CD8-positive, alpha-beta memory T cell (primary cell): ENCODE results near the gene TRIM26. TPM values are rescaled to one million over a fixed set of nuclear protein-coding genes. Genes with fewer than 3 reads are reported as not detected.

Experiments used
- CTCF ChIA-PET: fragments of 350-600 bp; sonication (Branson Sonifier 250); formaldehyde crosslinking; loops from one replicate; lab custom pipeline; 2021; ENCODE audit warnings: antibody characterized with exemption; lab: Charles Lee
- POLR2A ChIA-PET: fragments of 350-600 bp; sonication (Branson Sonifier 250); formaldehyde crosslinking; loops from one replicate; lab custom pipeline; 2021; ENCODE audit warnings: antibody characterized with exemption; lab: Charles Lee
- DNase-seq, 5 donors: peaks; one replicate each; pipeline versions ENCODE4 v3.0.0 to v3.0.0-alpha.2; 2020 to 2022; ENCODE audit warnings: mixed read lengths in 1 of 5
- H3K27ac ChIP-seq: one replicate; pipeline ENCODE4 v1.7.0; 2013; ENCODE audit warnings: low read depth, mild to moderate bottlenecking, low read length, moderate library complexity
- H3K27me3 ChIP-seq: 2 replicates; pipeline ENCODE4 v1.7.0; 2013; ENCODE audit warnings: low read length, mild to moderate bottlenecking; ENCODE audit not compliant: insufficient read depth, poor library complexity, severe bottlenecking
- H3K36me3 ChIP-seq: 2 replicates; pipeline ENCODE4 v1.7.0; 2013; ENCODE audit warnings: mild to moderate bottlenecking, low read length, moderate library complexity; ENCODE audit not compliant: insufficient read depth
- H3K4me1 ChIP-seq: 2 replicates; pipeline ENCODE4 v1.7.0; 2013; ENCODE audit warnings: mild to moderate bottlenecking, low read length, moderate library complexity; ENCODE audit not compliant: insufficient read depth
- H3K4me3 ChIP-seq: 2 replicates; pipeline ENCODE4 v1.7.0; 2013; ENCODE audit warnings: mild to moderate bottlenecking, low read length
- H3K9me3 ChIP-seq: 2 replicates; pipeline ENCODE4 v1.7.0; 2013; ENCODE audit warnings: mild to moderate bottlenecking, low read length
- H3K27ac Mint-ChIP-seq, 8 donors: one replicate each; pipeline ENCODE4 v1.8.0; 2020 to 2021; ENCODE audit warnings: mixed read lengths in 8 of 8, mild to moderate bottlenecking in 6 of 8, inconsistent platforms in 3 of 8, moderate library complexity in 3 of 8
- H3K27me3 Mint-ChIP-seq, 2 donors: one replicate each; pipeline ENCODE4 v1.8.0; 2020 to 2021; ENCODE audit warnings: mixed read lengths in 2 of 2, mild to moderate bottlenecking in 1 of 2, moderate library complexity in 1 of 2
- H3K36me3 Mint-ChIP-seq, 3 donors: one replicate each; pipeline ENCODE4 v1.8.0; 2020 to 2021; ENCODE audit warnings: mixed read lengths in 3 of 3, inconsistent platforms in 1 of 3, mild to moderate bottlenecking in 1 of 3
- H3K4me1 Mint-ChIP-seq, 3 donors: one replicate each; pipeline ENCODE4 v1.8.0; 2020 to 2021; ENCODE audit warnings: mixed read lengths in 3 of 3, inconsistent platforms in 1 of 3, mild to moderate bottlenecking in 1 of 3
- H3K4me3 Mint-ChIP-seq, 7 donors: one replicate each; pipeline ENCODE4 v1.8.0; 2020 to 2021; ENCODE audit warnings: mixed read lengths in 7 of 7, mild to moderate bottlenecking in 6 of 7, moderate library complexity in 4 of 7, inconsistent platforms in 2 of 7
- H3K9me3 Mint-ChIP-seq, 5 donors: one replicate each; pipeline ENCODE4 v1.8.0; 2020 to 2022; ENCODE audit warnings: mixed read lengths in 5 of 5, mild to moderate bottlenecking in 3 of 5, moderate library complexity in 2 of 5, inconsistent platforms in 1 of 5
- polyA plus RNA-seq: library from polyadenylated mRNA; unstranded; fragments of 300-500 nt; fragmentation: Illumina TruSeq; gene quantifications from one replicate; pipeline ENCODE4 v1.2.3, GENCODE V29; 2021
- total RNA-seq, 2 experiments: library from RNA; stranded (reverse); gene quantifications; one replicate each; pipeline ENCODE4 v1.2.3, GENCODE V29; 2021

Gene TRIM26
- total and polyA plus RNA-seq, 3 experiments from 2014 or later = 52.9 to 102 (median 94.6) TPM

- ChIA-PET POLR2A (no interaction called here), CTCF (no interaction called here)
- H3K9me3 Mint-ChIP-seq = no peaks in the 10 kb centered on the region
- Histone ChIP-seq H3K4me3 (no peak within 1 kb of the TSS), H3K36me3 (no peaks in the 10 kb centered on the region), H3K27me3 (peaks cover 3% of the 10 kb centered on the region), H3K9me3 (no peaks in the 10 kb centered on the region), H3K4me1 (peaks cover 4% of the 10 kb centered on the region), H3K27ac (no peak within 1 kb of the TSS)
- H3K4me1 Mint-ChIP-seq = peaks cover 3 to 12% (median 11%) of the 10 kb centered on the region in 3 donors
- DNase-seq = no peak
- peak within 1 kb of the TSS in 1 of 8 donors; percentile 83 for H3K27ac Mint-ChIP-seq
- no peaks in the 10 kb centered on the region for H3K36me3 Mint-ChIP-seq
- H3K27me3 Mint-ChIP-seq = peaks cover 15 to 70% of the 10 kb centered on the region in 2 donors
- peak within 1 kb of the TSS in 1 of 7 donors; percentile 4 for H3K4me3 Mint-ChIP-seq
Measured at GRCh38 chr6:30160785-30161531, 52.2 kb downstream of the TRIM26 start, which contains the start of gene TRIM10. TSS of gene TRIM10 (minus strand) at chr6:30161211. CDS start at chr6:30160858, 353 bp downstream.

DNA sequence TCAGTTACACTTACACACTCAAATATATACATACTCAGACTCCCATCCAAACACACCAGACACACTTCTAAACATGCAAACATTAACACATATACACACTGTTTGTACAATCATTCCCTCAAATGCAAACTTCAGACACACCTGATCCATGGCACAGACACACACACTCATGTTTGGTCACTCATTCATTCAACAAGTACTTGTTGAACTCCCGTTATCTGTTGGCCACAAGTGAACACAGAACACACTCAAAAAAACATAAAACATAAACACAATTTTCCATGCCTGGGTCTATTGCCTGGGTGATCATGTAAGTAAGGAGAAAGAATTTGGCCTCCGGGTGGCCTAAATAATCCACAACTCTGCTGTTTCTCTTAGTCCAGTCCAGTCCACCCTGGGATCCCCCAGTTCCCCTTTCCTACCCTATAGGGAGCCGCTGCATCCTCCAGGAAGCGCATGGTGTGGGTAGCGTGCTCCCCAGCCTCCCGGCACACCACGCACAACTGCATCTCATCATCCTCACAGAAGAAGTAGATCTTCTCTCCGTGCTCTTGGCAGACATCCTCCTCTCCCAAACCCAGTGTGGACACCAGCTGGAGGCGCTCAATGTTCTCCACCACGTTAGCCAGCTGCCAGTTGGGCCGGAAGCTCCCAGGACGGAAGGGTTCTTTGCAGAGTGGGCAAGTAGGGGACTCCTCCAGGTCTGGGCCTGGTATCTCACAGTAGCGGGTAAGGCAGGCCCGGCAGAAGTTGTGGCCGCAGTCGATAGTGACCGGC, 53.0 kb downstream of the TRIM26 start:
- peaks cover 18 to 73% of the 10 kb centered on the region in 2 donors for H3K27me3 Mint-ChIP-seq
- H3K4me3 Mint-ChIP-seq = no peak overlapping the region
- DNase-seq = no peak
- H3K27me3 ChIP-seq = peaks cover 3% of the 10 kb centered on the region
- POLR2A ChIA-PET = no interaction called here
- H3K27ac ChIP-seq = no peak overlapping the region
- peaks cover 3 to 12% (median 11%) of the 10 kb centered on the region in 3 donors for H3K4me1 Mint-ChIP-seq
- H3K36me3 Mint-ChIP-seq = no peaks in the 10 kb centered on the region
- peak overlapping the region in 1 of 8 donors; percentile 83 for H3K27ac Mint-ChIP-seq
- H3K4me3 ChIP-seq = no peak overlapping the region
- CTCF ChIA-PET = no interaction called here
- H3K36me3 ChIP-seq = no peaks in the 10 kb centered on the region
- H3K9me3 ChIP-seq = no peaks in the 10 kb centered on the region
- no peaks in the 10 kb centered on the region for H3K9me3 Mint-ChIP-seq
- H3K4me1 ChIP-seq = peaks cover 4% of the 10 kb centered on the region

DNA sequence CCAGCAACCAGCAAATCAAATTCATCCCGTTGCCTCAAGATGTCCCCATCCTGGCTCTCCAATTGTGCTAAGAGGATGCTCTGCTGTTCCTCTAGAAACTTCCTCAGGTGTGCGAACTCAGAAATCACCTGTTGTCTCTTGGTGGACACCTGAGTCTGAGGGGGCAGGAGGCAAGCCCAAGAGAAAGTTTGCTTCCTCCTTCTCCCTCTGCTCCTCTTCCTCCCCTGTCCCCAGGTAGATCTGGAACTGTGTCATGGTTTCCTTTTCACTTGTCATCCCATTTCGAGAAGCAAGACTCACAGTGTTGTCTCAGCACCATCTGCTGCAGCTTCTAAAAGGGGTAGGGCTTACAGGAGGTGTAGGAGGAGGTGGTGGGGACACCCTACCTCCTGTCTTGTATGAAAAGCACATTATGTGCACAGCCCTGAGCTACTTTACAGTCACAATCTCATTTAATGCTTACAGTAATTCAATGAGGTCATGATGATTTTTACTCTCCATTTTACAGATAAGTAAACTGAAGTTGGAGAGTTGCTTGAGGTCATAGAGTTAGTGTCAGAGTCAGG, 54.6 kb downstream of the TRIM26 start:
- no peaks in the 10 kb centered on the region for H3K36me3 ChIP-seq
- H3K9me3 ChIP-seq = no peaks in the 10 kb centered on the region
- Mint-ChIP-seq H3K4me1 (peaks cover 3 to 12% (median 11%) of the 10 kb centered on the region in 3 donors), H3K4me3 (no peak overlapping the region), H3K36me3 (no peaks in the 10 kb centered on the region), H3K27me3 (peaks cover 28 to 77% of the 10 kb centered on the region in 2 donors), H3K9me3 (no peaks in the 10 kb centered on the region), H3K27ac (peak overlapping the region in 1 of 8 donors; percentile 42)
- H3K4me3 ChIP-seq = no peak overlapping the region
- H3K27ac ChIP-seq = no peak overlapping the region
- peaks cover 4% of the 10 kb centered on the region for H3K4me1 ChIP-seq
- POLR2A ChIA-PET = no interaction called here
- H3K27me3 ChIP-seq = peaks cover 3% of the 10 kb centered on the region
- CTCF ChIA-PET = interaction anchor here (1.4 kb wide), 1 partner anchor 28 kb away, joined by 4 read pairs; no protein-coding TSS in a partner anchor
- DNase-seq = no peak

GRCh38 chr6:30157999-30158398, 55.2 kb downstream of the TRIM26 start:
- ChIA-PET CTCF (interaction anchor here (1.4 kb wide), 1 partner anchor 27 kb away, joined by 4 read pairs; no protein-coding TSS in a partner anchor), POLR2A (no interaction called here)
- no peak overlapping the region for H3K4me3 Mint-ChIP-seq
- H3K27me3 ChIP-seq = peaks cover 3% of the 10 kb centered on the region
- peaks cover 2% of the 10 kb centered on the region for H3K4me1 ChIP-seq
- H3K9me3 ChIP-seq = no peaks in the 10 kb centered on the region
- H3K9me3 Mint-ChIP-seq = no peaks in the 10 kb centered on the region
- H3K36me3 ChIP-seq = no peaks in the 10 kb centered on the region
- no peaks in the 10 kb centered on the region for H3K36me3 Mint-ChIP-seq
- peaks cover 29 to 80% of the 10 kb centered on the region in 2 donors for H3K27me3 Mint-ChIP-seq
- H3K27ac Mint-ChIP-seq = peak overlapping the region in 2 of 8 donors; percentile 42 to 49
- no peak overlapping the region for H3K27ac ChIP-seq
- no peak for DNase-seq
- H3K4me3 ChIP-seq = no peak overlapping the region
- peaks cover 3 to 6% (median 6%) of the 10 kb centered on the region in 3 donors for H3K4me1 Mint-ChIP-seq

DNA sequence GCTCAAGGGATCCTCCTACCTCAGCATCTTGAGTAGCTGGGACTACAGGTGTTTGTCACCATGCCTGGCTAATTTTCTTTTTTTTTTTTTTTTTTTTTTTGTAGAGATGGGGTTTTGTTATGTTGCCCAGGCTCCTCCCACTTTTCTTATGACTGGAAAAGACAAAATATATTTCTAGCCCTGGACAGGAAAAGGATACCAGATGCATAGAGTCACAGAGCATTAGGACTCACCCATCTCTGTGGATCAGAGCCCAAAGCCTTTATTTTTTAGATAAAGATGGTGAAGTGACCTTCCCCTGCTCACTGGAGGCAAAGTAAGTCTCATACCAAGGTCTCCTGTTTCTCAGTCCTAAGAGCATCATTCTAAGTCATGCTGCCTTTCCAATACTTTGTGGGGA, 55.6 kb downstream of the TRIM26 start:
- Mint-ChIP-seq H3K4me3 (no peak overlapping the region), H3K27me3 (peaks cover 29 to 82% of the 10 kb centered on the region in 2 donors), H3K27ac (no peak overlapping the region), H3K9me3 (no peaks in the 10 kb centered on the region), H3K36me3 (no peaks in the 10 kb centered on the region), H3K4me1 (peaks cover 3 to 6% (median 4%) of the 10 kb centered on the region in 3 donors)
- Histone ChIP-seq H3K4me3 (no peak overlapping the region), H3K36me3 (no peaks in the 10 kb centered on the region), H3K27ac (no peak overlapping the region), H3K9me3 (no peaks in the 10 kb centered on the region), H3K4me1 (no peaks in the 10 kb centered on the region), H3K27me3 (peaks cover 3% of the 10 kb centered on the region)
- CTCF ChIA-PET = interaction anchor here (1.4 kb wide), 1 partner anchor 27 kb away, joined by 4 read pairs; no protein-coding TSS in a partner anchor
- POLR2A ChIA-PET = no interaction called here
- DNase-seq = no peak

DNA sequence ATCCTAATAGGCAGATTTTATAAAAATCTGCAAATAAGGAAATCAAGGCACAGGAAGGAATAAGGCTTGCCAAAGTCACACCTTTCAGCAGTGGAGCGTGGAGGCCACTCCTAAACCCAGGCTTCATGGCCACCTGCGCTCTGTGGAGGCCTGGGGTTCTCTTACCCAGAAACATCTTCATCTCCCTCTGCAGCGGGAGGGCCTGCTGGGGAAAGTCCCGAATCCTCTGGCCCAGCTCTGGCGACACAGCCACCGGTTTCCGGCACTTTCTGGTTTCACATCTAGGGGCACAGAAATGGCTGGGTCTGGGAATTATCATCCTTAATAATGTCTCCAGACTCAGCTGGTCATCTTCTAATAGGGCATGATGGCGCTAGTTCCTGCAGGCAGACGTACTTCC, 56.4 kb downstream of the TRIM26 start:
- H3K9me3 ChIP-seq = no peaks in the 10 kb centered on the region
- no peaks in the 10 kb centered on the region for H3K36me3 Mint-ChIP-seq
- peaks cover 26 to 78% of the 10 kb centered on the region in 2 donors for H3K27me3 Mint-ChIP-seq
- peaks cover 0 to under 1% (median 0%) of the 10 kb centered on the region in 3 donors for H3K4me1 Mint-ChIP-seq
- no peaks in the 10 kb centered on the region for H3K4me1 ChIP-seq
- ChIA-PET POLR2A (no interaction called here), CTCF (no interaction called here)
- H3K4me3 Mint-ChIP-seq = no peak overlapping the region
- no peak for DNase-seq
- H3K27ac ChIP-seq = no peak overlapping the region
- no peak overlapping the region for H3K27ac Mint-ChIP-seq
- H3K4me3 ChIP-seq = no peak overlapping the region
- peaks cover 3% of the 10 kb centered on the region for H3K27me3 ChIP-seq
- no peaks in the 10 kb centered on the region for H3K36me3 ChIP-seq
- no peaks in the 10 kb centered on the region for H3K9me3 Mint-ChIP-seq

GRCh38 chr6:30156262-30156599, 57.0 kb downstream of the TRIM26 start:
- Histone ChIP-seq H3K36me3 (no peaks in the 10 kb centered on the region), H3K4me3 (no peak overlapping the region), H3K27me3 (peaks cover 3% of the 10 kb centered on the region), H3K4me1 (no peaks in the 10 kb centered on the region), H3K27ac (no peak overlapping the region), H3K9me3 (no peaks in the 10 kb centered on the region)
- peaks cover 4 to 5% (median 5%) of the 10 kb centered on the region in 3 donors for H3K4me1 Mint-ChIP-seq
- CTCF ChIA-PET = no interaction called here
- no peak overlapping the region for H3K27ac Mint-ChIP-seq
- POLR2A ChIA-PET = no interaction called here
- H3K4me3 Mint-ChIP-seq = no peak overlapping the region
- no peaks in the 10 kb centered on the region for H3K9me3 Mint-ChIP-seq
- no peaks in the 10 kb centered on the region for H3K36me3 Mint-ChIP-seq
- peaks cover 26 to 74% of the 10 kb centered on the region in 2 donors for H3K27me3 Mint-ChIP-seq
- DNase-seq = no peak
